Endothelial cell of umbilical vein (primary cell): ENCODE results near the gene LRRC10B. TPM values are rescaled to one million over a fixed set of nuclear protein-coding genes. Genes with fewer than 3 reads are reported as not detected.

ENCODE experiments used
- BruUV-seq: library from RNA; stranded (reverse); fragments of 400-500 nt; replicated peaks from 2 replicates; lab custom pipeline; 2021; lab: Mats Ljungman, UMichigan
- CTCF ChIA-PET: fragments of 300-600, 350-600 bp; sonication (Branson Sonifier 250); formaldehyde crosslinking; loops from one replicate; lab custom pipeline; 2021; ENCODE audit warnings: antibody characterized with exemption, inconsistent platforms; lab: Charles Lee
- POLR2A ChIA-PET: fragments of 300-600, 350-600 bp; sonication (Branson Sonifier 250); formaldehyde crosslinking; loops from one replicate; lab custom pipeline; 2021; ENCODE audit warnings: antibody characterized with exemption, inconsistent platforms; lab: Charles Lee
- DNase-seq: peaks from one replicate; pipeline ENCODE4 v3.0.0-alpha.2; 2011; ENCODE audit warnings: low read depth, low spot score
- FAIRE-seq: peaks from 2 replicates; lab custom pipeline; 2011; peaks lifted over from hg19 to GRCh38; lab: Jason Lieb, UNC
- H2AFZ ChIP-seq: 2 replicates; pipeline ENCODE4 v1.6.0; 2012; ENCODE audit warnings: low read depth, low read length, control low read depth, inconsistent platforms
- H3K27ac ChIP-seq: 2 replicates; pipeline ENCODE4 v1.5.1; 2011; ENCODE audit warnings: low read depth, mild to moderate bottlenecking, control low read depth, low read length, moderate library complexity; ENCODE audit not compliant: insufficient read depth
- H3K27me3 ChIP-seq, 2 experiments: 2 replicates each; pipeline versions ENCODE4 v1.6.0 to v1.6.1; 2011; ENCODE audit warnings: low read length in 2 of 2, mixed read lengths in 1 of 2; ENCODE audit not compliant: control insufficient read depth in 2 of 2, insufficient read depth in 2 of 2
- H3K36me3 ChIP-seq, 2 experiments: 2 replicates in 1 of 2; 3 replicates in 1 of 2; pipeline ENCODE4 v1.5.1; 2011; ENCODE audit warnings: low read length in 2 of 2, mild to moderate bottlenecking in 1 of 2, moderate library complexity in 1 of 2; ENCODE audit not compliant: control insufficient read depth in 2 of 2, insufficient read depth in 2 of 2; ENCODE audit errors: extremely low read depth in 1 of 2
- H3K4me1 ChIP-seq: 3 replicates; pipeline ENCODE4 v1.5.1; 2011; ENCODE audit warnings: mild to moderate bottlenecking, low read length; ENCODE audit not compliant: control insufficient read depth, insufficient read depth; ENCODE audit errors: extremely low read depth
- H3K4me2 ChIP-seq: 2 replicates; pipeline ENCODE4 v1.6.1; 2011; ENCODE audit warnings: low read length, control low read depth, mixed read lengths; ENCODE audit not compliant: insufficient read depth
- H3K4me3 ChIP-seq, 3 experiments: fragments of 200-600 bp in 1 of 3; sonication (generic), shearing (Covaris generic) in 1 of 3; replicated peaks in 1 of 3; 2 replicates each; pipeline ENCODE4 v1.5.1; 2011 to 2016; ENCODE audit warnings: control low read depth in 3 of 3, low read length in 3 of 3, mild to moderate bottlenecking in 2 of 3, inconsistent platforms in 1 of 3, low read depth in 1 of 3, moderate library complexity in 1 of 3; ENCODE audit not compliant: insufficient read depth in 1 of 3
- H3K79me2 ChIP-seq: 2 replicates; pipeline ENCODE4 v1.6.0; 2012; ENCODE audit warnings: low read length, inconsistent platforms; ENCODE audit not compliant: control insufficient read depth, insufficient read depth
- H3K9ac ChIP-seq: replicated peaks from 2 replicates; pipeline ENCODE3; 2011; ENCODE audit warnings: low read length, control low read depth; ENCODE audit not compliant: insufficient read depth; ENCODE audit errors: extremely low read depth
- H3K9me1 ChIP-seq: replicated peaks from 3 replicates; pipeline ENCODE4 v1.6.0; 2011; ENCODE audit warnings: mild to moderate bottlenecking, low read length; ENCODE audit not compliant: control insufficient read depth, insufficient read depth; ENCODE audit errors: extremely low read depth
- H3K9me3 ChIP-seq: replicated peaks from 2 replicates; pipeline ENCODE4 v1.5.1; 2012; ENCODE audit warnings: low read length, inconsistent platforms; ENCODE audit not compliant: control insufficient read depth, insufficient read depth
- H4K20me1 ChIP-seq: replicated peaks from 2 replicates; pipeline ENCODE3; 2011; ENCODE audit warnings: mild to moderate bottlenecking, low read length; ENCODE audit not compliant: control insufficient read depth, insufficient read depth; ENCODE audit errors: extremely low read depth
- CTCF ChIP-seq, 2 donors: IDR thresholded peaks; 1 replicate in 1 of 2; 2 replicates in 1 of 2; pipeline ENCODE4 v1.5.1; 2011; ENCODE audit warnings: low read length in 2 of 2, mild to moderate bottlenecking in 2 of 2, moderate library complexity in 2 of 2, control low read depth in 1 of 2, inconsistent platforms in 1 of 2, low read depth in 1 of 2; ENCODE audit not compliant: insufficient read depth in 1 of 2; ENCODE audit errors: extremely low read depth in 1 of 2
- EZH2 ChIP-seq: IDR thresholded peaks from 2 replicates; pipeline ENCODE4 v1.6.1; 2012; ENCODE audit warnings: borderline replicate concordance, low read depth, mild to moderate bottlenecking, moderate library complexity, low read length, inconsistent platforms; ENCODE audit not compliant: severe bottlenecking
- FOS ChIP-seq: IDR thresholded peaks from 2 replicates; pipeline ENCODE4 v1.6.1; 2011; ENCODE audit warnings: mild to moderate bottlenecking, low read length, moderate library complexity, borderline replicate concordance; ENCODE audit not compliant: insufficient read depth
- GATA2 ChIP-seq: IDR thresholded peaks from 2 replicates; pipeline ENCODE4 v1.7.0; 2011; ENCODE audit warnings: low read depth, mild to moderate bottlenecking, moderate library complexity, mixed read lengths, low read length; ENCODE audit not compliant: insufficient read length, insufficient read depth
- JUN ChIP-seq: IDR thresholded peaks from 2 replicates; pipeline ENCODE4 v1.6.1; 2011; ENCODE audit warnings: borderline replicate concordance, low read depth; ENCODE audit not compliant: insufficient read length, insufficient read depth
- MAX ChIP-seq: IDR thresholded peaks from 2 replicates; pipeline ENCODE4 v1.6.1; 2011; ENCODE audit not compliant: insufficient read depth, insufficient read length
- MYC ChIP-seq: IDR thresholded peaks from one replicate; pipeline ENCODE4 v1.6.1; 2011; ENCODE audit warnings: mild to moderate bottlenecking, low read depth, low read length
- POLR2A ChIP-seq: IDR thresholded peaks from 2 replicates; pipeline ENCODE4 v1.6.1; 2012; ENCODE audit warnings: low read depth, mild to moderate bottlenecking, control low read depth, low read length
- POLR2AphosphoS5 ChIP-seq: IDR thresholded peaks from 2 replicates; pipeline ENCODE4 v1.6.1; 2012; ENCODE audit warnings: low read depth, mild to moderate bottlenecking, control low read depth, low read length, moderate library complexity; ENCODE audit not compliant: insufficient read depth
- dilution Hi-C: fragments of 300-500 bp; cut with MboI; formaldehyde crosslinking; loops from one replicate; pipeline ENCODE4 v1.15.0; 2019; ENCODE audit warnings: low sequenced_read_pairs; ENCODE audit not compliant: extremely low pct_ligation_motif_present
- intact Hi-C: fragments of 100-400 bp; cut with micrococcal nuclease; formaldehyde crosslinking; loops from one replicate; pipeline ENCODE4 v1.10.0; 2022
- polyA plus RNA-seq, 4 experiments: library from polyadenylated mRNA; depleted of rRNA in 3 of 4; stranded (reverse) in 3 of 4; unstranded in 1 of 4; fragments of >200 nt; gene quantifications; 2 replicates each; pipeline versions ENCODE4 v1.2.1 to v1.2.3, GENCODE V29; 2011 to 2012; ENCODE audit warnings: missing spikeins in 1 of 4
- total RNA-seq: library from RNA; stranded (reverse); gene quantifications from 2 replicates; pipeline ENCODE4 v1.2.3, GENCODE V29; 2021

The LRRC10B gene
- total and polyA plus RNA-seq, 2 donors (not counting 3 experiments of a cell fraction or from before 2014, with no cell fraction given) = not detected

GRCh38 chr11:61494381-61494961 lies 14.1 kb upstream of the LRRC10B start:
- no peak for FAIRE-seq
- H3K9me1 ChIP-seq = no peaks in the 10 kb centered on the region
- BruUV-seq = no TSS peak
- H3K79me2 ChIP-seq = no peaks in the 10 kb centered on the region
- H2AFZ ChIP-seq = no peak overlapping the region
- H3K4me2 ChIP-seq = no peak overlapping the region
- H4K20me1 ChIP-seq = no peaks in the 10 kb centered on the region
- H3K9me3 ChIP-seq = no peaks in the 10 kb centered on the region
- TF ChIP-seq EZH2 (no peak), POLR2AphosphoS5 (no peak), JUN (no peak), POLR2A (no peak), FOS (no peak), GATA2 (no peak), MAX (no peak), MYC (no peak), CTCF (IDR thresholded peaks at IDR 0.05; ENCODE audit: extremely low read depth in 1 of 2, insufficient read depth in 1 of 2, low read depth in 1 of 2, low read length in 2 of 2) (no peak)
- H3K4me1 ChIP-seq = no peaks in the 10 kb centered on the region
- ChIA-PET POLR2A (no interaction called here), CTCF (interaction anchor here (0.7 to 3.9 kb wide), 5 partner anchors 12 to 144 kb away, joined by 3 to 16 read pairs (median 5); no protein-coding TSS in a partner anchor)
- dilution Hi-C loops = no loop called here
- no peak overlapping the region for H3K27ac ChIP-seq
- H3K4me3 ChIP-seq = no peak overlapping the region
- no peaks in the 10 kb centered on the region for H3K27me3 ChIP-seq
- intact Hi-C loops = no loop called here
- DNase-seq = no peak
- H3K9ac ChIP-seq = no peak overlapping the region
- H3K36me3 ChIP-seq = no peaks in the 10 kb centered on the region
